A673 (cell line): ENCODE results near the gene MTERF2.
"Not testable (repeated sequence)": the region's sequence is repeated elsewhere in the genome, so short reads cannot be mapped to it uniquely, and the experiment has no call there.

ENCODE experiments used
- CTCF ChIP-seq: fragments of 300-800, 200-600 bp; sonication (generic); conservative IDR thresholded peaks from 2 replicates; pipeline ENCODE4 v1.5.1; 2017; ENCODE audit warnings: low read depth, mild to moderate bottlenecking, antibody characterized with exemption, low read length, moderate library complexity, mixed read lengths
- EZH2 ChIP-seq: fragments of 200-600 bp; sonication (generic); IDR thresholded peaks from 2 replicates; pipeline ENCODE4 v1.6.1; 2017; ENCODE audit warnings: borderline replicate concordance, low read depth, mild to moderate bottlenecking, mixed read lengths, antibody characterized with exemption, low read length; ENCODE audit not compliant: poor library complexity, severe bottlenecking

GRCh38 chr12:107002665-107003064, 15.7 kb upstream of the MTERF2 start:
- TF ChIP-seq EZH2, CTCF: not testable (repeated sequence)
